HG02642 (cell line): ENCODE results near the gene ELL3.
"Not testable (repeated sequence)": the region's sequence is repeated elsewhere in the genome, so short reads cannot be mapped to it uniquely, and the experiment has no call there.

ENCODE experiments used
- ATAC-seq: cut with Tn5 transposase; IDR thresholded peaks from one replicate; pipeline ENCODE4 v1.9.1; 2021; ENCODE audit warnings: mild to moderate bottlenecking; ENCODE audit not compliant: unreplicated experiment, poor library complexity

ELL3 gene

GRCh38 chr15:43735416-43735815 lies 41.4 kb downstream of the ELL3 start:
- ATAC-seq, result peak; percentile 56

- ATAC-seq, result not testable (repeated sequence)
Observed at GRCh38 chr15:43728053-43728725, 48.6 kb downstream of the ELL3 start.

- ATAC-seq, result not testable (repeated sequence)
Observed at GRCh38 chr15:43726306-43726705, 50.5 kb downstream of the ELL3 start.

GRCh38 chr15:43723151-43723550 lies 53.6 kb downstream of the ELL3 start:
- no peak for ATAC-seq
